HepG2 (cell line): Measurements from ENCODE around the gene PEMT. TPM values are rescaled to one million over a fixed set of nuclear protein-coding genes. Genes with fewer than 3 reads are reported as not detected.
A peak's percentile ranks its signal among the peaks of the same experiment; 100 is the strongest.

Source experiments
- AKAP8 ChIP-seq: sonication (generic); formaldehyde crosslinking; IDR thresholded peaks from 2 replicates; pipeline ENCODE4 v1.5.1; 2020; ENCODE audit warnings: mild to moderate bottlenecking, missing genetic modification reagents
- ESRRA ChIP-seq: sonication (generic); formaldehyde crosslinking; IDR thresholded peaks from 2 replicates; pipeline ENCODE4 v1.5.1; 2020; ENCODE audit warnings: mild to moderate bottlenecking, low read depth, missing genetic modification reagents
- HOXD1 ChIP-seq: sonication (generic); formaldehyde crosslinking; IDR thresholded peaks from 2 replicates; pipeline ENCODE4 v1.5.0; 2020; ENCODE audit warnings: missing genetic modification reagents
- IRX3 ChIP-seq: sonication (generic); formaldehyde crosslinking; IDR thresholded peaks from 2 replicates; pipeline ENCODE4 v1.8.1; 2023; ENCODE audit warnings: mild to moderate bottlenecking, low read depth, missing genetic modification reagents, borderline replicate concordance
- MXD3 ChIP-seq: IDR thresholded peaks from 2 replicates; pipeline ENCODE4 v1.6.1; 2016; ENCODE audit warnings: mild to moderate bottlenecking, missing biosample characterization, missing genetic modification reagents
- MZF1 ChIP-seq: sonication (generic); formaldehyde crosslinking; IDR thresholded peaks from 2 replicates; pipeline ENCODE4 v1.8.1; 2023; ENCODE audit warnings: mild to moderate bottlenecking, missing genetic modification reagents, borderline replicate concordance
- NCOA1 ChIP-seq: sonication (generic); formaldehyde crosslinking; IDR thresholded peaks from 2 replicates; pipeline ENCODE4 v1.9.0; 2021; ENCODE audit warnings: missing genetic modification reagents
- POLR2A ChIP-seq, 2 experiments: IDR thresholded peaks; 2 replicates each; pipeline ENCODE4 v1.6.1; 2011; ENCODE audit warnings: low read depth in 2 of 2, low read length in 2 of 2, mild to moderate bottlenecking in 1 of 2, moderate library complexity in 1 of 2; ENCODE audit not compliant: insufficient read depth in 1 of 2
- RXRA ChIP-seq: sonication (generic); formaldehyde crosslinking; IDR thresholded peaks from 2 replicates; pipeline ENCODE4 v1.5.1; 2020; ENCODE audit warnings: missing genetic modification reagents
- ZBTB34 ChIP-seq: sonication (generic); formaldehyde crosslinking; IDR thresholded peaks from 2 replicates; pipeline ENCODE4 v1.8.0; 2022; ENCODE audit warnings: mild to moderate bottlenecking, missing genetic modification reagents
- ZBTB38 ChIP-seq: sonication (generic); formaldehyde crosslinking; IDR thresholded peaks from 2 replicates; pipeline ENCODE4 v1.5.1; 2020; ENCODE audit warnings: mild to moderate bottlenecking, missing genetic modification reagents
- ZBTB43 ChIP-seq: sonication (generic); formaldehyde crosslinking; conservative IDR thresholded peaks from 2 replicates; pipeline ENCODE4 v1.4.0; 2020; ENCODE audit warnings: missing genetic modification reagents
- ZNF737 ChIP-seq: sonication (generic); formaldehyde crosslinking; IDR thresholded peaks from 2 replicates; pipeline ENCODE4 v1.5.0; 2020; ENCODE audit warnings: missing genetic modification reagents, mild to moderate bottlenecking, borderline replicate concordance
- polyA plus RNA-seq, 8 experiments: library from polyadenylated mRNA; depleted of rRNA in 3 of 8; stranded (reverse) in 7 of 8; unstranded in 1 of 8; fragments of >200 nt; fragmentation: Illumina TruSeq in 4 of 8; extraction: Trizol in 4 of 8; gene quantifications; 2 replicates each; pipeline versions ENCODE4 v1.2.1 to v1.2.3, GENCODE V29; 2011 to 2016; ENCODE audit warnings: low read depth in 4 of 8, missing spikeins in 1 of 8, mixed read lengths in 1 of 8; ENCODE audit not compliant: insufficient read depth in 1 of 8
- total RNA-seq, 5 experiments: library from RNA; depleted of rRNA; stranded (reverse); fragments of >200 nt; fragmentation: Illumina TruSeq; extraction: Trizol; gene quantifications; 2 replicates each; pipeline ENCODE4 v1.2.3, GENCODE V29; 2016; ENCODE audit warnings: low read depth in 1 of 5

The PEMT gene
- total and polyA plus RNA-seq, 2 of the 13 experiments (the other 11 are each of a cell fraction or from before 2014, with no cell fraction given), result 31.7 to 43.6 TPM

GRCh38 chr17:17590883-17591354 is 589 bp downstream of the PEMT start (continued):
- TF ChIP-seq ZBTB38 (CRISPR knock-in tag) (peak; percentile 54), ESRRA (CRISPR knock-in tag) (no peak), IRX3 (CRISPR knock-in tag) (no peak), AKAP8 (CRISPR knock-in tag) (0 out of 2 replicates have a peak, but pooled peaks have one; percentile 3), MXD3 (CRISPR knock-in tag) (peak; percentile 5; the same call in 1 of the 2 replicates), ZBTB43 (CRISPR knock-in tag) (peak; percentile 94), ZNF737 (CRISPR knock-in tag) (peak; percentile 37; the same call in 1 of the 2 replicates), MZF1 (CRISPR knock-in tag) (no peak), NCOA1 (CRISPR knock-in tag) (peak; percentile 8; the same call in 1 of the 2 replicates), RXRA (CRISPR knock-in tag) (0 out of 2 replicates have a peak, but pooled peaks have one; percentile 12), HOXD1 (CRISPR knock-in tag) (peak; percentile 23; the same call in 1 of the 2 replicates), POLR2A (IDR thresholded peaks at IDR 0.05; ENCODE audit: insufficient read depth in 1 of 2, low read depth in 2 of 2, low read length in 2 of 2) (peak in 1 of 2 experiments; percentile 60; a peak in 2 of 4 replicates), ZBTB34 (CRISPR knock-in tag) (0 out of 2 replicates have a peak, but pooled peaks have one; percentile 37)
